Liver (tissue), 9 donors: ENCODE data around the gene NDUFS5. TPM values are rescaled to one million over a fixed set of nuclear protein-coding genes. Genes with fewer than 3 reads are reported as not detected.
A peak's percentile ranks its signal among the peaks of the same experiment; 100 is the strongest.

Experiments
- DNase-seq: peaks from one replicate; pipeline ENCODE4 v3.0.0-alpha.2; 2017; ENCODE audit warnings: low spot score
- H3K27ac ChIP-seq, 2 donors: one replicate each; pipeline ENCODE4 v1.7.0; 2013; ENCODE audit warnings: inconsistent platforms in 2 of 2, low read length in 2 of 2, control low read depth in 1 of 2, low read depth in 1 of 2, mild to moderate bottlenecking in 1 of 2
- H3K27me3 ChIP-seq, 4 donors: one replicate each; pipeline versions ENCODE4 v1.6.1 to v1.7.0; 2013; ENCODE audit warnings: low read length in 3 of 4, inconsistent platforms in 1 of 4, mild to moderate bottlenecking in 1 of 4, moderate library complexity in 1 of 4; ENCODE audit not compliant: control insufficient read depth in 4 of 4, insufficient read depth in 4 of 4
- H3K36me3 ChIP-seq, 4 donors: one replicate each; pipeline versions ENCODE4 v1.6.1 to v1.7.0; 2013; ENCODE audit warnings: low read length in 3 of 4, mild to moderate bottlenecking in 3 of 4, low read depth in 1 of 4, moderate library complexity in 1 of 4; ENCODE audit not compliant: control insufficient read depth in 4 of 4, insufficient read depth in 3 of 4
- H3K4me1 ChIP-seq, 4 donors: one replicate each; pipeline versions ENCODE4 v1.6.1 to v1.7.0; 2013; ENCODE audit warnings: low read length in 3 of 4, mild to moderate bottlenecking in 3 of 4, moderate library complexity in 1 of 4; ENCODE audit not compliant: control insufficient read depth in 4 of 4, insufficient read depth in 4 of 4
- H3K4me3 ChIP-seq, 3 donors: one replicate each; pipeline versions ENCODE4 v1.6.1 to v1.7.0; 2013; ENCODE audit warnings: low read length in 3 of 3, control low read depth in 1 of 3, low read depth in 1 of 3, mild to moderate bottlenecking in 1 of 3
- H3K9ac ChIP-seq, 2 donors: one replicate each; pipeline ENCODE4 v1.7.0; 2013; ENCODE audit warnings: low read length in 2 of 2, mild to moderate bottlenecking in 2 of 2, moderate library complexity in 2 of 2, control low read depth in 1 of 2, low read depth in 1 of 2
- H3K9me3 ChIP-seq, 4 donors: one replicate each; pipeline versions ENCODE4 v1.6.1 to v1.7.0; 2013; ENCODE audit warnings: low read length in 3 of 4; ENCODE audit not compliant: control insufficient read depth in 4 of 4
- FOXA1 ChIP-seq: IDR thresholded peaks from 2 replicates; pipeline ENCODE4 v1.6.1; 2016; ENCODE audit warnings: antibody characterized with exemption
- FOXA2 ChIP-seq: IDR thresholded peaks from 2 replicates; pipeline ENCODE4 v1.6.1; 2016; ENCODE audit warnings: antibody characterized with exemption
- GABPA ChIP-seq, 2 donors: IDR thresholded peaks in 1 of 2; conservative IDR thresholded peaks in 1 of 2; 2 replicates each; pipeline ENCODE4 v1.6.1; 2016; ENCODE audit warnings: antibody characterized with exemption in 2 of 2, mild to moderate bottlenecking in 1 of 2, moderate library complexity in 1 of 2
- HNF4A ChIP-seq, 2 donors: conservative IDR thresholded peaks; 2 replicates each; pipeline ENCODE4 v1.6.1; 2016; ENCODE audit warnings: antibody characterized with exemption in 2 of 2, mild to moderate bottlenecking in 2 of 2
- JUND ChIP-seq, 2 donors: IDR thresholded peaks; 2 replicates each; pipeline ENCODE4 v1.6.1; 2016; ENCODE audit warnings: antibody characterized with exemption in 2 of 2
- NR2F2 ChIP-seq: IDR thresholded peaks from 2 replicates; pipeline ENCODE4 v1.6.1; 2016; ENCODE audit warnings: antibody characterized with exemption
- RAD21 ChIP-seq, 2 donors: IDR thresholded peaks; 2 replicates each; pipeline ENCODE4 v1.6.1; 2016; ENCODE audit warnings: antibody characterized with exemption in 2 of 2, mild to moderate bottlenecking in 2 of 2
- REST ChIP-seq: IDR thresholded peaks from 2 replicates; pipeline ENCODE4 v1.6.1; 2016; ENCODE audit warnings: antibody characterized with exemption, mild to moderate bottlenecking
- RXRA ChIP-seq, 2 donors: IDR thresholded peaks; 2 replicates each; pipeline ENCODE4 v1.6.1; 2017 to 2018; ENCODE audit warnings: antibody characterized with exemption in 2 of 2, mild to moderate bottlenecking in 1 of 2
- YY1 ChIP-seq: IDR thresholded peaks from 2 replicates; pipeline ENCODE4 v1.6.1; 2016; ENCODE audit warnings: antibody characterized with exemption, mild to moderate bottlenecking
- WGBS: extraction: QIAGEN DNeasy Blood & Tissue Kit; methylation state at CpG from one replicate; pipeline ENCODE4 v1.1.7; 2013; 5-methylcytosine and 5-hydroxymethylcytosine counted together
- polyA plus RNA-seq, 2 donors: library from polyadenylated mRNA; stranded (reverse) in 1 of 2; unstranded in 1 of 2; fragments of 200-250 nt in 1 of 2; fragments of >200 nt in 1 of 2; fragmentation: Nextera tagmentation in 1 of 2; extraction: Ambion mirVana in 1 of 2; gene quantifications; one replicate each; pipeline versions ENCODE4 v1.2.1 to v1.2.3, GENCODE V29; 2013 to 2015
- total RNA-seq, 2 donors: library from RNA; depleted of rRNA; stranded (reverse); fragments of >200 nt; gene quantifications; one replicate each; pipeline ENCODE4 v1.2.3, GENCODE V29; 2014
- TF ChIP-seq, protein P1 (sequence below): IDR thresholded peaks from 2 replicates; pipeline ENCODE4 v1.6.1; 2016; ENCODE audit warnings: antibody characterized with exemption
- TF ChIP-seq, protein P2 (sequence below): fragments of 150-350 bp; IDR thresholded peaks from 2 replicates; pipeline ENCODE4 v1.5.1; 2017; ENCODE audit warnings: improper control_type of control experiment, low read depth, low read length; ENCODE audit not compliant: missing input control
- donor health status: healthy.
- donor health status: healthy.
- donor health status: healthy.
- donor health status: healthy.
- donor health status: healthy.

Gene NDUFS5
- total and polyA plus RNA-seq, 4 donors: 193 to 308 (median 236) TPM

- no peaks in the 10 kb centered on the region for H3K9me3 ChIP-seq
- no peaks in the 10 kb centered on the region for H3K27me3 ChIP-seq
- TF ChIP-seq RXRA (IDR thresholded peaks at IDR 0.05): no peak
- TF ChIP-seq RAD21 (IDR thresholded peaks at IDR 0.05): no peak
- TF ChIP-seq FOXA1: no peak
- TF ChIP-seq YY1: no peak
- peak overlapping the region; percentile 62 to 91 for H3K9ac ChIP-seq
- H3K36me3 ChIP-seq: peaks cover 0 to 9% (median 1%) of the 10 kb centered on the region in 4 donors
- peak; percentile 58 for DNase-seq
- peaks cover 3 to 14% (median 11%) of the 10 kb centered on the region in 4 donors for H3K4me1 ChIP-seq
- peak overlapping the region; percentile 93 to 98 (median 98) for H3K4me3 ChIP-seq
- peak overlapping the region; percentile 78 to 87 for H3K27ac ChIP-seq
- WGBS: under 1% methylated on average over 30 of the region's 30 CpGs
Observed at GRCh38 chr1:38991638-38992411, 34.3 kb upstream of the NDUFS5 start.

- peak overlapping the region; percentile 62 to 91 for H3K9ac ChIP-seq
- no peak for DNase-seq
- no peak for TF ChIP-seq HNF4A (conservative IDR thresholded peaks at IDR 0.05)
- TF ChIP-seq FOXA1: no peak
- no peak for TF ChIP-seq REST
- TF ChIP-seq FOXA2: no peak
- H3K36me3 ChIP-seq: peaks cover 0 to 9% (median 2%) of the 10 kb centered on the region in 4 donors
- WGBS: 22% methylated on average over 11 of the region's 11 CpGs
- H3K9me3 ChIP-seq: no peaks in the 10 kb centered on the region
- peak overlapping the region; percentile 50 to 51 for H3K27ac ChIP-seq
- no peaks in the 10 kb centered on the region for H3K27me3 ChIP-seq
- peaks cover 3 to 15% (median 11%) of the 10 kb centered on the region in 4 donors for H3K4me1 ChIP-seq
- peak overlapping the region; percentile 93 to 98 (median 98) for H3K4me3 ChIP-seq
Observed at GRCh38 chr1:38992412-38993111, 33.6 kb upstream of the NDUFS5 start.

GRCh38 chr1:38994196-38994595 is 32.0 kb upstream of the NDUFS5 start:
- H3K9ac ChIP-seq: no peak overlapping the region
- no peak for DNase-seq
- H3K9me3 ChIP-seq: no peaks in the 10 kb centered on the region
- no peak overlapping the region for H3K27ac ChIP-seq
- peaks cover 5 to 21% (median 5%) of the 10 kb centered on the region in 4 donors for H3K36me3 ChIP-seq
- H3K4me1 ChIP-seq: peaks cover 3 to 15% (median 13%) of the 10 kb centered on the region in 4 donors
- no peaks in the 10 kb centered on the region for H3K27me3 ChIP-seq
- 91% methylated on average over 5 of the region's 5 CpGs for WGBS
- no peak overlapping the region for H3K4me3 ChIP-seq
- no peak for TF ChIP-seq YY1
- no peak for TF ChIP-seq FOXA1
- TF ChIP-seq REST: no peak
- no peak for TF ChIP-seq GABPA (IDR thresholded peaks at IDR 0.05 in 1 of 2, conservative IDR thresholded peaks at IDR 0.05 in 1 of 2)
- TF ChIP-seq NR2F2: no peak
- TF ChIP-seq, protein P1, sequence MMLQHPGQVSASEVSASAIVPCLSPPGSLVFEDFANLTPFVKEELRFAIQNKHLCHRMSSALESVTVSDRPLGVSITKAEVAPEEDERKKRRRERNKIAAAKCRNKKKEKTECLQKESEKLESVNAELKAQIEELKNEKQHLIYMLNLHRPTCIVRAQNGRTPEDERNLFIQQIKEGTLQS: no peak
- TF ChIP-seq RAD21 (IDR thresholded peaks at IDR 0.05): no peak
- TF ChIP-seq JUND (IDR thresholded peaks at IDR 0.05): no peak
- TF ChIP-seq, protein P2, sequence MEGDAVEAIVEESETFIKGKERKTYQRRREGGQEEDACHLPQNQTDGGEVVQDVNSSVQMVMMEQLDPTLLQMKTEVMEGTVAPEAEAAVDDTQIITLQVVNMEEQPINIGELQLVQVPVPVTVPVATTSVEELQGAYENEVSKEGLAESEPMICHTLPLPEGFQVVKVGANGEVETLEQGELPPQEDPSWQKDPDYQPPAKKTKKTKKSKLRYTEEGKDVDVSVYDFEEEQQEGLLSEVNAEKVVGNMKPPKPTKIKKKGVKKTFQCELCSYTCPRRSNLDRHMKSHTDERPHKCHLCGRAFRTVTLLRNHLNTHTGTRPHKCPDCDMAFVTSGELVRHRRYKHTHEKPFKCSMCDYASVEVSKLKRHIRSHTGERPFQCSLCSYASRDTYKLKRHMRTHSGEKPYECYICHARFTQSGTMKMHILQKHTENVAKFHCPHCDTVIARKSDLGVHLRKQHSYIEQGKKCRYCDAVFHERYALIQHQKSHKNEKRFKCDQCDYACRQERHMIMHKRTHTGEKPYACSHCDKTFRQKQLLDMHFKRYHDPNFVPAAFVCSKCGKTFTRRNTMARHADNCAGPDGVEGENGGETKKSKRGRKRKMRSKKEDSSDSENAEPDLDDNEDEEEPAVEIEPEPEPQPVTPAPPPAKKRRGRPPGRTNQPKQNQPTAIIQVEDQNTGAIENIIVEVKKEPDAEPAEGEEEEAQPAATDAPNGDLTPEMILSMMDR: no peak
